DOHH2 (cell line): Measurements from ENCODE around the gene ASIC1.

ENCODE experiments used
- CTCF ChIP-seq: fragments of 200-600 bp; sonication (generic); IDR thresholded peaks from one replicate; pipeline ENCODE4 v1.5.1; 2014; ENCODE audit warnings: antibody characterized with exemption, mild to moderate bottlenecking, low read depth, low read length; ENCODE audit not compliant: poor library complexity, severe bottlenecking
- EZH2phosphoT487 ChIP-seq: fragments of 200-600 bp; sonication (generic); IDR thresholded peaks from 2 replicates; pipeline ENCODE4 v1.6.1; 2017; ENCODE audit warnings: borderline replicate concordance, mild to moderate bottlenecking, antibody characterized with exemption, low read length, moderate library complexity, mixed read lengths

DNA sequence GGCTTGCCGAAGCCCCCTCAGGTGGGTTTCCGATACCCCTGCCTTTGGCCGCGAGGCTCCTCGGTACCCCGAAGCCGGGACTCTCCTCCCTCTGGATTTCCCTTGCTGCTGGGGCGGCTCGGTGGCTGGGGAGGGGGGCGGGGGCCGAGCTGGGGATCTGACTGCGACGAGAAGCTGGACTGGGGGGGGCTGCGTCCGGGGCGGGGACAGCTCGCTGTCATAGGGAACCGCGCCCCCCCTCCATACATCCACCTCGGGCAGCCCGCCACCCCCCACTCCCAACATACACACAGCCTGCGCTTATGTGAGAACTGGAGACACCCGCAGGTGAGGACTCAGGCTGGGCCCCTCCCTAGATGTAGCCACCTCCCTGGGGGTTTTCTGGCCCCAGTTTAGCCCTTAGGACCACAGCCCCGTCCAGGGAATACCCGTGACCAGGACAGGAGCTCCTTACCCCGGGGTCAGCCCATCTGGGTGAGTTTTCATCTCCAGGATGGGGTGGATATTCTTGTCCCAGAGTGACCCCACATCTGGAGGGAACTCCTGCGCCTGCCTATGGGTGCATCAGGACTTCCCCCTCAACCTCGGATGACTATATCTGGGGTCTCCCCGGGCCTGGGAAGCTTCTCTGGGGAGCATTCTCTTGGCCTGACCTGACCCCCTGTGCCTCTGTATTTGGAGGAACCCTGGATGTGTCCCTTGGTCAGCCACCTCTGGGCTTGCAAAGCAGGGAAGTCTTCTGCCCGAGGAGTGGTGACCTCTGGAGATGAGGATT, 687 bp downstream of the ASIC1 start:
- TF ChIP-seq CTCF (no peak), EZH2phosphoT487 (no peak)
